SU-DHL-6 (cell line): ENCODE data around the gene ST3GAL5.

Source experiments
- EZH2phosphoT487 ChIP-seq: fragments of 200-600 bp; sonication (generic), shearing (Covaris generic); conservative IDR thresholded peaks from 2 replicates; pipeline ENCODE4 v1.6.1; 2018; ENCODE audit warnings: mild to moderate bottlenecking, antibody characterized with exemption, low read length, moderate library complexity, mixed read lengths
- TF ChIP-seq, protein P1 (sequence below): fragments of 200-600 bp; sonication (generic); IDR thresholded peaks from one replicate; pipeline ENCODE4 v1.5.1; 2017; ENCODE audit warnings: antibody characterized with exemption, mild to moderate bottlenecking, low read length, moderate library complexity; ENCODE audit not compliant: insufficient read depth, poor library complexity, severe bottlenecking

DNA sequence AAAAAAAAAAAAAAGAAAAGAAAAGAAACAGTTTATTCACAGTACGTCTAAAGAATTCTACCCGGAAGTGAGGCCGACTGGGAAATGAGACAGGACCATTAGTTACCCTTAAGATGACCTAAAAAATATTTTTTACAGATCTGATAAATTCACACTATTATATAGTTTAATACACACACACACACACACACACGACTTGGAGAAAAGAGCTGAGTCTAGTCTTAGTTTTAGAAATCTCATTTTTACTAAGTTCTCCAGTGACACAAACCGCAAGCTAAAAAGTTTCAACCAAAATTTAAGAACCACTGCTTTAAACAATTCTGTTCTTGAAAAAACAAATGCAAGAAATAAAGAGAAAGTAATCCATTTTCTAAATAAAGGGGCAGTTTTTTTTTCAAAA lies 27.1 kb downstream of the ST3GAL5 start:
- TF ChIP-seq EZH2phosphoT487, result no peak
- TF ChIP-seq, protein P1, sequence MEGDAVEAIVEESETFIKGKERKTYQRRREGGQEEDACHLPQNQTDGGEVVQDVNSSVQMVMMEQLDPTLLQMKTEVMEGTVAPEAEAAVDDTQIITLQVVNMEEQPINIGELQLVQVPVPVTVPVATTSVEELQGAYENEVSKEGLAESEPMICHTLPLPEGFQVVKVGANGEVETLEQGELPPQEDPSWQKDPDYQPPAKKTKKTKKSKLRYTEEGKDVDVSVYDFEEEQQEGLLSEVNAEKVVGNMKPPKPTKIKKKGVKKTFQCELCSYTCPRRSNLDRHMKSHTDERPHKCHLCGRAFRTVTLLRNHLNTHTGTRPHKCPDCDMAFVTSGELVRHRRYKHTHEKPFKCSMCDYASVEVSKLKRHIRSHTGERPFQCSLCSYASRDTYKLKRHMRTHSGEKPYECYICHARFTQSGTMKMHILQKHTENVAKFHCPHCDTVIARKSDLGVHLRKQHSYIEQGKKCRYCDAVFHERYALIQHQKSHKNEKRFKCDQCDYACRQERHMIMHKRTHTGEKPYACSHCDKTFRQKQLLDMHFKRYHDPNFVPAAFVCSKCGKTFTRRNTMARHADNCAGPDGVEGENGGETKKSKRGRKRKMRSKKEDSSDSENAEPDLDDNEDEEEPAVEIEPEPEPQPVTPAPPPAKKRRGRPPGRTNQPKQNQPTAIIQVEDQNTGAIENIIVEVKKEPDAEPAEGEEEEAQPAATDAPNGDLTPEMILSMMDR, result no peak
